Fibroblast of skin of abdomen (primary cell): ENCODE results near the gene MEF2A.
"Not testable (repeated sequence)": the region's sequence is repeated elsewhere in the genome, so short reads cannot be mapped to it uniquely, and the experiment has no call there.

ENCODE experiments used
- DNase-seq: peaks from one replicate; pipeline ENCODE4 v3.0.0-alpha.2; 2013

Gene MEF2A

DNA sequence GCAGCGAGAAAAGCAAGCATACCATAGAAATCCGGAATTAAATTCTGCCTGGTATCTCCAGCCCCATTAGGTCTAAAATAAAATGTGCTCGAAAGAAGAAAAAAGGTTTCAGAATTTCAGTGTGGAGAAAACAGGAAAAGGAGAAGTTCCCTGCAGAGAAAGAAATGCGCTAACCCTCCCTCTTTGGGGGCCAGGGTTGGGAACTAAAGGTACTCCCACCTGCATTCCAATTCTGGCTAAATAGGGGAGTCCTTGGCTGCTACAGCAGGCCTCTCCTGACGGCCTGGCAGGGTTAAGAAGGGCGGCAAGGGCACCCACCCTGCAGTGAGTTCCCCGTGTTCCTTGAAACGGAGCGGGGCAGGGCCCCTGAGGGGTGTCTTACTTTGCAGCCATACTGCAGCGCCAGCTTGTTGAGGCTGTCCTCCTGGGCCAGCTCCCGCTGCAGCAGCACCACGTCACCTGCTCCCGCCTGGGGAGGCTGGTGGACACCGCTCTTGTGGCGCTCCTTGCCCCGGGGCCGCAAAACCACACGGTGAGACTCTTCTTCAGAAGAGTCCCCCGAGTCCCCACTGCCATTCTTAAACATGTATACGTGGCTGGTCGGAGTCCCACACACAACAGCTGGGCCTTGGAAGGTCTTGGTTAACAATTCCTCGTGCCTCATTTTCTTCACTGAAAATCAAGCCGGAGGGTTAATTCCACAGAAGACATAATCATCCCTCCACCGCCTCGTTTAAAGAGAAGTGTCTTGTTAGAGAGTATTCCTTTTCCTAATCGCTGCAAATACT lies 165.7 kb downstream of the MEF2A start:
- DNase-seq, result no peak

DNA sequence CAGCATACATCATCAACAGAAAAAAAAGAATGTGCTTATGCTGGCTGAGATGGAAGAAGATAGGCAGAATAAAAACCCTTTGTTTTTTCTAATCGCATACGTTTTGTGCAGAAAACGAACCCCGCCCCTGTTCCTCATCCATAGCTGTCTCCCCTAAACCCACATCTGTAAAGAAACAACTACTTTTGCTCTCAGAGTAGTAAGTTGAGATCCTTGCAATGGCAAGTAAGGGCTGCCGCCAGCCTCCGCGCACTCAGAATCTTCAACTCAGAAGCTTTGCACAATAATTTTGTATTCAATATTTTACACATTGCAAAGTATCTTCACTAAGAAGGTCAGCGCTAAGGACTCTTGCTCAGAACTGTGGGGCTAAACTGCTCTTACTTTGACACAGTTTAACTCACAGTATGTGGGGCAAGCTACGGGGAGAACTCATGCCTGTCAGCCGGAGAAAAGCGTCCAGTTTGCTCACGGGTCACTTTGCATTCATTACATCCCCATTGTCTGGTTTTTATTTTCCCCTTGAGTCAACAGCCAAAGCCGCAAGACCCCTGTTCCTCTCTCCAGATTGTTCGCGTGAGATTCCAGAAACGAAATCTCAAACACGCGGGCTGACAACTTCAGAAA lies 166.5 kb downstream of the MEF2A start:
- peak; percentile 8 for DNase-seq

DNA sequence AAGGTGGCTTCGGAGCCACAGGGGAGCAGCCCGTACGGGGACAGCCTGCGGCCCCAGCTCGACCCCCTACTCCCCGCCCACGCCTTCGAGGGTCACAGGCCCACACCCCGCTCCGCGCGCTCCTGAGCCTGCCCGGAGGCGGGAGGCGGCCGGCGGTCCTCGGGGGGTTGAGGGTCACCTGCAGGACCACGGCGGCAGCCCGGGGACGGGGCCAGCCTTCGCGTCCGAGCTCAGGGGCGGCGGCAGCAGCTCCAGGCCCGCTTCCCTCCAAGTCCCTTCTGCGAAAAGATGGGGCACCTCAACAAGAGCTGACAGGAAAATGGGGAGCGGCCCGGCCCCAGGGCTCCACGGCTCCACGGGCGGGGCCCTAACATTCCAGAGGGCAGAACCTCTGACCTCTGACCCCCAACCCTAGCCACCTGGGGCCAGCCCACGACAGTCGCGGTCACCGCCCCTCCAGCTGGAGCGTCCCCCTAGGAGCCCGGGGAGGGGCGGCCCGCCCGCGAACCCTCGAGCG lies 167.0 kb downstream of the MEF2A start:
- DNase-seq, result no peak

DNA sequence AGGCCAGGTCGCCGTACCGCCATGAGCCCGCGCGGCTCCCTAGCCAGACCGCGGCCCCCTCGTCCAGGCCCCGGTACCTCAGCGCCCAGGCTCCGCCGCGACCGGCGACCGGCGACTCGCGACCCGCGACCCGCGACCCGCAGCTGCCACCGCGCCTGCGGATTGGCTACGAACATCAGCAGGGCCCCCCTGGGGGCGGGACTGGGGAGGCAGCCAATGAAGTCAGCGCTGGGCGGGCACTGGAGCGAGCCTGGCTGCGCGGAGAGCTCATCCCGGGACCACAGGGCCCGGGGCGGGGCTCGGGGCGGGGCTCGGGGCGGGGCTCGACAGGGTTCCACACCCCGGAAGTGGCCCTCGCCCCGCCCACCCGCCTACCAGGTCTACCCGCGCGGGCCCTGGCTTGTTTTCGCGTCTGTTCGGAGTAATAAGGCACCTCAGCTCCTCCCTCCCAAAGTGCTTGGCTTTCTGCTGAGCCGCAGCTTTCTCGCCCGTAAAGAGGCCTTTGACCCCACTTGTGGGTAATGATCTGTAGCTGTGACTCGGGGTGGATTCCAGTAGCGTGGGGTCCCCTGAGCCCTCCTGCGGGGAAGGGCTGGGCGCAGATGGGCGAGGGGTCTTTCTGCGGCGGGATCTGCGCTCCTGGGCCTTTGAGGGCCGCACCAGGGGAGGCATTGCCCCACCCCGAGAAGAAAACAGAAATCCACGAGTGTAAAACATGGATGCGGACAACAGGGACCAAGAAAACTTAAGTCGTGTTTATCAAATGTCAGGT lies 167.7 kb downstream of the MEF2A start, which contains the start of gene LYSMD4:
TSS of gene LYSMD4 (minus strand) at position 170 of the 772 bp plus-strand sequence. CDS start 1,438 bp downstream, outside the sequence.
- DNase-seq, result peak; percentile 93

DNA sequence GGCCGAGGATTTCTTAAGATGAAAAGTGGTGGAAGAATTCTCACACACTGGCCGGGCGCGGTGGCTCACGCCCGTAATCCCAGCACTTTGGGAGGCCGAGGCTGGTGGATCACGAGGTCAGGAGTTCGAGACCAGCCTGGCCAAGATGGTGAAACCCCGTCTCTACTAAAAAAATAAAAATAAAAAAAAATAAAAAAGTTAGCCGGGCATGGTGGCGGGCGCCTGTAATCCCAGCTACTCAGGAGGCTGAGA lies 168.2 kb downstream of the MEF2A start:
- not testable (repeated sequence) for DNase-seq

DNA sequence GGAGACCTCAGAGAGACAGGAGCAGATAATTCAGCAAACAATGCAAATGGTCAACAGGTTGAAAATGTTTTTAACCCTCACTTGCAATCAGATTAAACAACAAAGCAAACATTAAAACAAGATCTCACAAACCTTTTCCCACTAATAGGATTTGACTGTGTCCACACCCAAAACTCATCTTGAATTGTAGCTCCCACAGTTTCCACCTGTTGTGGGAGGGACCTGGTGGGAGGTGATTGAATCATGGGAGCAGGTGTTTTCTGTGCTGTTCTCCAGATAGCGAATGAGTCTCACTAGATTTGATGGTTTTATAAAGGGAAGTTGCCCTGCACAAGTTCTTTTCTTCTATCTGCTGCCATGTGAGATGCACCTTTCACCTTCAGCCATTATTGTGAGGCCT lies 168.8 kb downstream of the MEF2A start:
- no peak for DNase-seq

DNA sequence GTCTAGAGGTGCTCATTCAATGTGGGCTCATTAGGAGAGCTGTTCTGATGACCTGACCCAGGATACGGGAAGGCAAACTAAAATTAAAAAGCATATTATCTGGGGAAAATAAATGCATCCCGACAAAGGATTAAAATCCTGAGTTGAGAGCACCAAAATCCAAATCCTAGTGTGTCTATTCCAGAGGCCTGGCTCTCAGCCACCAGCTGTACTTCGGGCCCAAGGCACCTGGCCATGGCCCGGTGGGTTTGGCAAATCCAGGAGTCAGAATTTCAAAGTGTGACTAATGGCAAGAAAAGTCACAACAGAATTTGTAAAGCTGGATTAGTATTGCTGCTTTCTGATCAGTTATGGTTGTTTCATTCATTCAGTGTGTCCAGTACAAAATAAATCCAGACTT lies 170.1 kb downstream of the MEF2A start:
- no peak for DNase-seq

DNA sequence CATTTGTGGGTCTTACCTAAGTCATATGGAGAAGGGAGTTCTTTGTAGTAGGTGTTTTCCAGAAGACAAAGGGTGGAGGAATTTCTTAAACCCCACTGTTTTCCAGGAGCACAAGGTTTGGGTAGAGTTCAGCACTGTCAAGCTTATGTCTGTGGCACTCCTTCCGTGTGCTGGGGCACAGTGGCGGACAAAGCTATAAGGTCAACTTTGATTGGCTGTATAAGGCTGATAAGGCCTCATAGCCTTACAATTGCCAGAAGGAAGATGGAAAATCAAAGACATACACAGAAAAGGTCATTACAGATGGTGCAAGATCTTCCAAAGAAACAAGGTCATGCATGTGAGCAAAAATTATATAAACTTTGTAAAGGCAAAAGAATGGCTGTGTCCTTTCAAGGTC lies 170.9 kb downstream of the MEF2A start:
- DNase-seq, result no peak

DNA sequence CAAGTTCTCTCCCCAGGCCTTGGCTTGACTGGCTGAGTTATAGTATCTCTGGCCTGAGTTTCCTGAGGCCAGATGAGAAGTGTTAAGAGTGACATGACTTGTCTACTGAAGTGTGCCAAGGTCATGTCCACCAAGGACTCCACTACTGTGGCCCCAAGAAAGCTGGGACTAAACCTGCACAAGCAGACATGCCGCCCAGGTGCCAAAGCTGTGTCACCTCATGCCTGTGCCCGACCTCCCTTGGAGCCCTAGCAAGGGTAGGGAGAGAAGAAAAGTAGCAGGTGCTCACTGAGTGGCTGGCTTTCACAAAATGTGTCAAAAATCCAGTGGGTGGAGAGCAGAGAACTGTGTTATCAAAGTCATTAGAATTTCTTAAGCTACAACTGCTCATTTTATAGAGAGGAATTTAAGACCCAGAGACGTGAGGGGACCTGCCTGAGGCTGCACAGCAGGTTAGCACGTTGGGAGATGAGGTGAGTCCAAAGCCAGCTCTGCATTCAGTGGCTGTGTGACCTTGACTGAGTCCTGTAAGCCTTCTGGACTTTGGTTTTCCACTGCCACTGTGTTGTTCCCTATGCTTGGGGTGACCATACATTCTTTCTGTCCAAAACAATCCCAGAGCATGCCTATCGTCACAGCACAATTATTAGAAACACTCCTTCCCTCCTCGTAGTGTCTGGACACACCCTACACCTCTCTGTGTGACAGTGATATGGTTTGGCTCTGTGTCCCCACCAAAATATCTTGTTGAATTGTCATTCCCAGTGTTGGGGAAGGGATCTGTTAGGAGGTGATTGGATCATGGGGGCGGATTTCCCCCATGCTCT lies 172.4 kb downstream of the MEF2A start:
- no peak for DNase-seq

DNA sequence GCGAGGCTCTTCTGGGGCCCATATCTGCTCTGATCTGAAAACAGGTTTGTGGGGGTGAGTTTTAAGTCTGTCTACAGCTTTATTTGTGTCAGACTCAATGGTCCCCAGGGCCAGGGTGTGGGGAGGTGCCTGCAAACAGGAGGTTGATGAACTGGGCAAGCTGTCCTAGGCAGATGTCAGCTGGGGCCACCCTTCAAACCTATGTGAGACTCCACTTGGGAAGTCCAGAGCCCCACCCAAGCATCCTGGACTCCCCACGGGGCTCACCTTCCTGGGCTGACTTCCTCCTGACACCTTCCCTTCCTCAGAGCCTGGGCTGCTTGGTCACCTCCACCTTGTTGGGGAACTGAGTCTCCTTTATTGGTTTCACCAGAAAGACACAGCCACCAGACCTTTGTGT lies 176.1 kb downstream of the MEF2A start:
- DNase-seq, result no peak

DNA sequence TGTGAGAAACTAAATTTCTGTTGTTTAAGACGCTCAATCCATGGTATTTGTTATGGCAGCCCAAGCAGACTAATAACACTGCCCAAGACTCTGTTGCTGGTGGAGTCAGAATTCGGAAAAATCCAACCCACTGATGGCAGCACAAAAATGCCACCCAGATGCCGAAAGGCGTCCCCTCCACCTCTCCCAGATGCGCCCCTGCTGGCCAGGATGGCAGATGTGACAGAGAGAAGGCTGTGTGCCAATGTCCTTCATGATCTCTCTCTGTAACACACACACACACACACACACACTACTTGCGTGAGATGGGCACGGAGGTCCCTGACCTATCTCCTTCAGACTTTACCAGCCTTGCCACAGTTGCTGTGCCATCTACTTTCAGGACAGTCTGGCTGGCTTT lies 178.4 kb downstream of the MEF2A start:
- DNase-seq, result no peak

DNA sequence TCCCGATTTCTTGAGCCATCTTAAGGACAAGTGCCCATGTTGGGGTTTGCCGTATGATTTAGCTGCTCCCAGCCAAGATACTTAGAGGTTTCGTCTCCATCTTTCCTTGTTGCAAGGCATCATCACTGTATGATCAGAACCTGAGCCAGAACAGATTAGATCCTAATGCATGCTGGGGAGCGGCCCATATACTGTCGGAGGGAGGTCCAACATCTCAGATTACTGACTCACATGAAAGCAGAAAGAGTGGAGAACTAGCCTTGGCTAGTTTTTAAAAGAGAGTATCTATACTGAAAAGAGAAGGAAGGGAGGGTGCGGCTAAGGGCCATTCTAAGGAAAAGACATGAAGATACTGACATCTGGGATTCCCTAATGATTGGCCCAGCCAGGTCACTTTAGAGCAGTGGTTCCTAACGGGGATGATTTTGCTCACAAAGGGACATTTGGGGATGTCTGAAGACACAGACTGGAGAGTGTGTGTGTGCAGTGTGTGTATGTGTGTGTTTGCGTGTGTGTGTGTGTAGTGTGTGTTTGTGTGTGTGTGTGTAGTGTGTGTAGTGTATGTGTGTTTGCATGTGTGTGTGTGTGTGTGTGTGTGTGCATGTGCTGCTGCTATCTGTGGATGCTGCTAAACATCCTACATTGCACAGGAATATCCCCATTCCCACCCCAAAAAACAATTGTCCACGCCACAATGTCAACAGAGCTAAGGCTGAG lies 179.7 kb downstream of the MEF2A start:
- no peak for DNase-seq

DNA sequence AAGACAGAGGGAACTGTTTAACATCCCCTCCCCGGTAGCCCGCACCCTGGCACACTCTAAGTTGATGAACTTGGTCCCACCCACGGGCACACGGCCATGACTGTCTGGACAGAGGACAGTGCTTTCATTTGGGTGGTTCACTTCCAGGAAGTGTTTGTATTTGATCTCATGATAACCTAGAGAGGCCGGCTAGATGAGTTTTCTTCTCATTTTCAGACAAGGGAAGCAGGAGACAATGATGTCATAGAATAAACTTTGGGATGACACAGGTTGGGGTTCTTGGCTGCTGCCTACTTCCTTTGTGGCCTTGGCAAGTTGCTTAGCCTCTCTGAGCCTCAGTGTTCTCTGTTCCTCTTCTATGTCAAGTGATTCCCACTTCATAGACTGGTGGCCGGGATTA lies 183.6 kb downstream of the MEF2A start:
- DNase-seq, result no peak

DNA sequence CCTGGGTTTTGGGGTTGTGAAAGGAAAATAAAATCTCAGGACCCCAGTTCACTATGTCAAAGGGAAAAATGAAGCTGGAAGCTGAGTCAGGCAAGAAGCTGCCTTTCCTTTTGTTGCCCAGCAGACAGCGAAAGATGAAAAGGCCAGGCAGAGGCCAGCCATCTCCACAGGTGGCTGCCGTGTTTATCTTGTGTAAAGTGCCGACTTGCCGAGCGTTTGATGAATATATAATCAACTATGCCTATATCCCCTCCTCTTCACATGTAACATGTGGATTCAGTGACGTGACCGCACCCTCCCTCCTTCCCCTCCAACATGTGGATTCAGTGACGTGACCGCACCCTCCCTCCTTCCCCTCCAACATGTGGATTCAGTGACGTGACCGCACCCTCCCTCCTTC lies 184.5 kb downstream of the MEF2A start:
- DNase-seq, result not testable (repeated sequence)

DNA sequence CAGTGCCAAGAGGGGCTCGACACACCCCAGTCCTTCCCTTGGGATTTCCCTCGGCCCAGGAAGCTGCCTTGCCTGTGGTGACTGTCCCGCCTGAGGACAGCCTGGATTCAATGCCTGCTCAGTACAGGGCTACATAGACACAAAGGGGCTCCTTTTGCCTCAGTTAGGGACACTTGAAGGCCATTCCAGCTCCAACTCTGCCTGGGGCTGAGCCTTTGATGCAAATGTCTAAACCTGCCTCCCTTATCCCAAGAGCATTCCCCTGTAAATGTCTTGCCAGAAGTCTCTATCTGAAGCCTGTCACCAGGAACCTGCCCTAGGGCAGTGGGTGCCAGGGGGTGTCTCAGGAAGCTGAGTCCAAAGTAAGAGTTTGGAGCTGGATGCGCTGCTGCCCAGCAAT lies 186.8 kb downstream of the MEF2A start:
- DNase-seq, result no peak

DNA sequence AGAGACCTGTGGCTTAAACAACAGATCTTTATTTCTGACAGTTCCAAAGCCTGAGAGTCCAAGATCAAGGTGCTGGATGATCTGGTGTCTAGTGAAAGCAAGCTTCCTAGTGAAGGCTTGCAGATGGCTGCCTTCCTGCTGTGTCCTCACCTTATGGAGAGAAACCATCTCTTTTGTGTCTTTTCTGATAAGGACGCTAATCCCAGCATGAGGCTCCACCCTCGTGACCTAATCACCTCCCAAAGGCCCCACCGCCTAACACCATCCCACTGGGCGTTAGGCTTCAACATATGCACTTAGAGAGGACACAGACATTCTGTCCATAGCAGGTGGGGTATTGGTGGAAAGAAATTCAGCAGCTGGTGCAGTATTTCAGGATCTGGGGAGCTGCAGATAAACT lies 187.3 kb downstream of the MEF2A start:
- no peak for DNase-seq

DNA sequence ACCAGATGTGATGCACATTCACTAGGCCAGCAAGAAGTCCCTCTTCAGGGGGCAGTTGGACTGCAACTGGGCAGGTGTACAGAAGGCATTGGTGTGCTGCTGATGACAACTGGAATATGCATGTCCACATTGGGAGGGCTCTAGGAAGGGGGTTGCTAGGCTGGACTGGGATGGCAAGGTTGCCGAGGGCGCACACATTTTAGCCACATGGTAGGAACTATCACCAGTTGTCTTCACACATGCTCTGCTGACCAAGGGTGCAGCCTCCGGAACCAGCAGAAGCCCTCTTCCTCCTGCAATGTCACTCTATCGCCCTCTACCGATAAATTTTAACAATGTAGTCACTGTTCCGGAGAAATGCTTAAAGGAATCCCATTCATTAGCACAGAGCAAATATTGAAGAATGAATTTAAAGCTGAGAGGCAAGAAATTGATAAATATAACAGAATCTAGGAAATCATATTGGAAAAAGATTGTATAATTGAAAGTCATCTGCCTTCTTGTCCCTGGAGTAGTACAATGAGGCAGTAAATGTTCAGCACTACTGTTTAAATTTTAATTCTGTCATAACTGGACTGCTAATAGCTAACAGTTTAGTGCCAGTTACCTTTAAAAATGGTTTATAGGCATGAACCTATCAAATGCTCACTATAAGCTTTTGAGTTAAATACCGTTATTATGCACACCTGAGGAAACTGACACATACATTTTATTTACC lies 190.1 kb downstream of the MEF2A start:
- peak; percentile 58 for DNase-seq

DNA sequence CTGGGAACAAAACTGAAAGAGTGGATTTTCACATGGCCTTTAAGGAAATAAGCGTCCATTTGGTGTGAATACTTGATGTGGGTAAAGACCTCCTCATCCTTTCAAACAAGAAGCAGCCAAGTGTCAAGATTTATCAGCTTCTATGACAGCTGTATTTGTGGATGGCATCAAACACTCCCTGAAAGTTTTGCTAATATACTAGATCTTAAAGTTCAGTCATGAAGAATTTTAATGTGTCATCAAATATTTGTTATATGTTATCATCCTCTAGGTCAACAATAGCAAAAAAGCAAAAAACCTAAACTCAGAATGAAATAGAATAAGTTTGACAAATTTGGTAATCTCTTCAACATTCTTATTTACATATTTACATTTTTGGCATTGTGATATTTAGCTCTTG lies 196.5 kb downstream of the MEF2A start:
- DNase-seq, result no peak

DNA sequence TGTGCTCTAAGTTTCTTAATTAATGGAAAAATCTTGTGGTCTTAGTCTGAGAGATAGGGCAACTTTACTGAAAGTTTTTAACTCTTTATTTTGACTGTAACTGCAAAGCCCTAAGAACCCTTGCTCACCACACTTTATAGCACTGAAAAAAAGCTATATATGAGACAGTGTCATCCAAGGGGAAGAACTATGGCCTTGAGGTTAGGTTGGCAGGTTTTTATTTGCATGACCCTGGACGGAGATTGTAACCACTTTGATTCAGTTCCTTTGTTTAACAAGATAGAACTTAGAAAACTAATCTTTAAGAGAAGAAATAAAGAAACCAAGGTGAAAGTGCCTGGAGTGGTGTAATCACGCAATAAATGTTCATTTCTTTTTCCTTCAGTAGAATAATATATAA lies 198.0 kb downstream of the MEF2A start:
- no peak for DNase-seq

DNA sequence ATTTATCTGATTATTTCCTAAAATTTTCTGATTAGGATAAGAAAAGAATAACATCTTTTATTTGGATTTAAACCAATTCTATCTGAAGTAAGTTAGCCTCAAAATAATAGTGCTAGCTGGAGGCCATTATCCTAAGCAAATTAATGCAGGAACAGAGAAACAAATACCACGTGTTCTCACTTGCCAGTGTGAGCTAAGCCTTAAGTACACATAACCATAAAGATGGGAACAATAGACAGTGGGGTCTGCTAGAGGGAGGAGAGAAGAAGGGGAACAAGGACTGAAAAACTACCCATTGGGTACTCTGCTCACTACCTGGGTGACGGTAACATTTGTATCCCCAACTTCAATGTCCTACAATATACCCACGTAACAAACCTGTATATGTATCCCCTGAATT lies 198.7 kb downstream of the MEF2A start:
- no peak for DNase-seq
